HG02884 (cell line): ENCODE data around the gene ABCA5.

Experiments used
- ATAC-seq: cut with Tn5 transposase; IDR thresholded peaks from one replicate; pipeline ENCODE4 v1.9.1; 2021; ENCODE audit warnings: mild to moderate bottlenecking, moderate library complexity; ENCODE audit not compliant: unreplicated experiment

The ABCA5 gene, protein sequence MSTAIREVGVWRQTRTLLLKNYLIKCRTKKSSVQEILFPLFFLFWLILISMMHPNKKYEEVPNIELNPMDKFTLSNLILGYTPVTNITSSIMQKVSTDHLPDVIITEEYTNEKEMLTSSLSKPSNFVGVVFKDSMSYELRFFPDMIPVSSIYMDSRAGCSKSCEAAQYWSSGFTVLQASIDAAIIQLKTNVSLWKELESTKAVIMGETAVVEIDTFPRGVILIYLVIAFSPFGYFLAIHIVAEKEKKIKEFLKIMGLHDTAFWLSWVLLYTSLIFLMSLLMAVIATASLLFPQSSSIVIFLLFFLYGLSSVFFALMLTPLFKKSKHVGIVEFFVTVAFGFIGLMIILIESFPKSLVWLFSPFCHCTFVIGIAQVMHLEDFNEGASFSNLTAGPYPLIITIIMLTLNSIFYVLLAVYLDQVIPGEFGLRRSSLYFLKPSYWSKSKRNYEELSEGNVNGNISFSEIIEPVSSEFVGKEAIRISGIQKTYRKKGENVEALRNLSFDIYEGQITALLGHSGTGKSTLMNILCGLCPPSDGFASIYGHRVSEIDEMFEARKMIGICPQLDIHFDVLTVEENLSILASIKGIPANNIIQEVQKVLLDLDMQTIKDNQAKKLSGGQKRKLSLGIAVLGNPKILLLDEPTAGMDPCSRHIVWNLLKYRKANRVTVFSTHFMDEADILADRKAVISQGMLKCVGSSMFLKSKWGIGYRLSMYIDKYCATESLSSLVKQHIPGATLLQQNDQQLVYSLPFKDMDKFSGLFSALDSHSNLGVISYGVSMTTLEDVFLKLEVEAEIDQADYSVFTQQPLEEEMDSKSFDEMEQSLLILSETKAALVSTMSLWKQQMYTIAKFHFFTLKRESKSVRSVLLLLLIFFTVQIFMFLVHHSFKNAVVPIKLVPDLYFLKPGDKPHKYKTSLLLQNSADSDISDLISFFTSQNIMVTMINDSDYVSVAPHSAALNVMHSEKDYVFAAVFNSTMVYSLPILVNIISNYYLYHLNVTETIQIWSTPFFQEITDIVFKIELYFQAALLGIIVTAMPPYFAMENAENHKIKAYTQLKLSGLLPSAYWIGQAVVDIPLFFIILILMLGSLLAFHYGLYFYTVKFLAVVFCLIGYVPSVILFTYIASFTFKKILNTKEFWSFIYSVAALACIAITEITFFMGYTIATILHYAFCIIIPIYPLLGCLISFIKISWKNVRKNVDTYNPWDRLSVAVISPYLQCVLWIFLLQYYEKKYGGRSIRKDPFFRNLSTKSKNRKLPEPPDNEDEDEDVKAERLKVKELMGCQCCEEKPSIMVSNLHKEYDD (N-terminal part only)

DNA sequence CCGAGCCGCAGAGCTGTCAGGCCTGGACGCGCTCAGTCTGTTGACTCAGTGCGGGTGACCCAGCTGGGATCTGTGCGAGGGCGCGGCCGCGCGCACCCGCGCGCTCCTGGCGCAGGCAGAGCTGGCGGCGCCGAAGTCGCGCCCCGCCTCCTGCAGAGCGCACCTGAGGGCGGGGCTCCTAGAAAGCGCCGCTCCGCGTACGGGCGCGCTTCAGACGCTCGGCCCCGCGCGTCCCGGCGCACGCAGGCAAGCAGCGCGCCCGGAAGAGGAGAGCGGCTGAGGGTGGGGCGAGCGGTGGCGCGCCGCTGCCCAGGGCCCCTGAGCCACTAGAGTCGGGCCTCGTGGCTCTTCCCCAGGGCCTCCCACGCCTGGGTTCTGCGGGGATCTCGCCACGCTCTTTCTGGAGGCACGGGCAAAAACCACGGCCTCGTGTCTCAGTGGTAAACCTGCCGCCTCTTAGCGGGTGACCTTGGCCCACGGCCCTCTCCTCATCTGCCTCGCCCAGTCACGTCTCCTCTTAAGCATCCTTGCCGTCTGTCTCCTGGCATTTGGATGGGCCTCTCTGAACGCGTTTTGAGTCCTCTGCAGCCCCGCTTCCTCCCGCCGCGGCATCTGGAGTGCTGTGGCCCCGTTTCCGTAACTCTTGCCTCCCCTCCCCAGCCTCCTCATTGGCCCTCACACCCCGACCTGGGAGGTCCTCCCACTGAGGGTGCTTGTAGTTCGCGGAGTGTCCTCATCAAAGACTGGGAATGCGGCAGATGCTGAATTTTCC lies at the start of gene ABCA5:
TSS of gene ABCA5 (minus strand) at position 74 of the 772 bp plus-strand sequence. CDS start 12,718 bp downstream, outside the sequence.
- peak; percentile 91 for ATAC-seq

DNA sequence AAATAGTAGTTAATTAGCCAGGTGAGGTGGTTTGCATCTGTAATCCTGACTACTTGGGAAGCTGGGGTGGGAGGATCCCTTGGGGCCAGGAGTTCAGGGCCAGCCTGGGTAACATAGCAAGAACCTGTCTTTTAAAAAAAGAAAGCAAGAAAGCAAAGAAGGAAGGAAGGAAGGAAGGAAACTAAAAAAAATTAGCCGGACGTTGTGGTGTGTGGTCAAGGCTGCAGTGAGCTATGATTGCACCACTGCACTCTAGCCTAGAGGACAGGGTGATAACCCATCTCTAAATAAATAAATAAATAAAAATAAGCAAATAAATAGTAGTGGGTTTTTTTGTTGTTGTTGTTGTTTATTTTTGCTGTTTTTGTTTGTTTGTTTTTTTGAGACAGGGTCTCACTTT lies 48.3 kb upstream of the ABCA5 start:
- no peak for ATAC-seq

DNA sequence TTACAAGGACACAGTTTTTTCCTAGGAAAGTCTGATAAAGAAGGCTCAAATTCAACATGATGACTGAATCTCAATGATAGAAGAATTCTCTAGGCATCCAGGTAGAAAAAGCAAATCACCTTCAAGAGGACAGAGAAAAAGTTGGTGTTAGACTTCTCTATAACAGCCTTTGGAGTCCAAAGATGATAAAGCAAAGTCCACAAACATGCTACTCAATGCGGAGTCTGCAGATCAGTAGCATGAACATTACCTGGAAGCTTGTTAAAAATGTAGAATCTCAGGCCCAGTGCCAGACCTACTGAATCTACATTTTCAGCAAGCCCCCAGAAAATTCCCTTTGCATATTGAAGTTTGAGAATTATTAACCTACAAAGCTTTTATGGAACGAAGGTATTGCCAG lies 46.1 kb upstream of the ABCA5 start:
- no peak for ATAC-seq

DNA sequence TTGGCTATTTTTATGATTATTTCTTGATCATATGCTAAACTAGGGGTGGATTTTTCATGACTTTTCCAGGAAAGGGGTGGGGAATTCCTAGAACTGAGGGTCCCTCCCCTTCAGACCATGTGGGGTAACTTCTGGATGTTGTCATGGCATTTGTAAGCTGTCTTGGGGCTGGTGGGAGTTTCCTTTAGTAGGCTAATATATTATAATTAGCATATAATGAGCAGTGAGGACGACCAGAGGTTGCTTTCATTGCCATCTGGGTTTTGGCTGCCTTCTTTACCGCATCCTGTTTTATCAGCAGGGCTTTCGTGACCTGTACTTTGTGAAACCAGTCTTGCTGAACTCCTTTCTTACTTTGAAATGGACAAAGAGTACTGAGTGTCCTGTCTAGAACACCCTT lies 40.4 kb upstream of the ABCA5 start:
- ATAC-seq = peak; percentile 91

DNA sequence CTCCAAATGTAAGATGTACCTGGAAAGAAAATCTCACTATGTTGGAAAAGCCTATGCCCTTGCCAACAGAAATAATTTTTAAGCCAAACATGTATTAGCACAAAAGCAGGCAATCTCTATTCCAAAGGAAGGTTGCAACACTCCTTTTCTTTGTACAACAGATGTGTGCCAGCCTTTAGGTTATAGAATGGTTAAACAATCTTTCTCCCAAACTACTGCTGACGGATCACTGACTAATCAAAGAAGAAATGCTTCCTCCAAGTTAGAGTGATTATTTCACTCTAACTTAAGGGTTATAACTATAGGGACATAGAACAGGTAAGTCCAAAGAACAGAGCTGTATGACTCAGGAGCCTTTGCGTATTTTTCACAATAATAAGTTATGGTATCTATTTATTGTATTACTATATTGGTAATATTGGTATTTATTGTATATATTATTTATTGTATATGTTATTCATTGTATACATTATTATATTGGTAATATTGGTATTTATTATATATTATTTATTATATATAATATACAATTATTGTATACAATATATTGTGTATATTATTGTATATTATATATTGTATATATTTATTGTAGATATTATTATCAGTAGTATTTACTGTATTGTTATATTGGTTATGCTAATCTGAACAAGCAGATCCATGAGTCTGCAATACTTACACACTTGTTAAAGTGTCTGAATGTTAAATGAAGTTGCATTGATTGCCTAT lies 36.7 kb upstream of the ABCA5 start:
- ATAC-seq = no peak

DNA sequence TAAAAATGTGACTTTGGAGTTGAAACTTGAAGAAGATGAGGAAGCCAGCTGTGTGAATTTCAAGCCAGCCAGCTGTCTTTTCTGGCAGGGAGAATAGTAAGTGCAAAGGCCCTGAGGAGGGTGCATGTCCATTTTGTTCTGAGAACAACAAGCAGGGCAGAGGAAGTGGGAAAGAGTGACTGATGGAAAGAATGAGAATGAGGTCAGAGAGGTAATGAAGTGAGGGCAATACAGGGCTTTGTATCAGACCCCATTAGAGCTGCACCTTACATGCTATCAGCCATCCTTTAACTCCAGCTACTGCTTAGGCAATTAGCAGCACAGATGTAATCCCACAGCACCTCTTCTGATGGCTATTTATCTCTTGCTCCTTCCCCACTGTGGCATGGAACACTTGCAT lies 34.2 kb upstream of the ABCA5 start:
- ATAC-seq = no peak

DNA sequence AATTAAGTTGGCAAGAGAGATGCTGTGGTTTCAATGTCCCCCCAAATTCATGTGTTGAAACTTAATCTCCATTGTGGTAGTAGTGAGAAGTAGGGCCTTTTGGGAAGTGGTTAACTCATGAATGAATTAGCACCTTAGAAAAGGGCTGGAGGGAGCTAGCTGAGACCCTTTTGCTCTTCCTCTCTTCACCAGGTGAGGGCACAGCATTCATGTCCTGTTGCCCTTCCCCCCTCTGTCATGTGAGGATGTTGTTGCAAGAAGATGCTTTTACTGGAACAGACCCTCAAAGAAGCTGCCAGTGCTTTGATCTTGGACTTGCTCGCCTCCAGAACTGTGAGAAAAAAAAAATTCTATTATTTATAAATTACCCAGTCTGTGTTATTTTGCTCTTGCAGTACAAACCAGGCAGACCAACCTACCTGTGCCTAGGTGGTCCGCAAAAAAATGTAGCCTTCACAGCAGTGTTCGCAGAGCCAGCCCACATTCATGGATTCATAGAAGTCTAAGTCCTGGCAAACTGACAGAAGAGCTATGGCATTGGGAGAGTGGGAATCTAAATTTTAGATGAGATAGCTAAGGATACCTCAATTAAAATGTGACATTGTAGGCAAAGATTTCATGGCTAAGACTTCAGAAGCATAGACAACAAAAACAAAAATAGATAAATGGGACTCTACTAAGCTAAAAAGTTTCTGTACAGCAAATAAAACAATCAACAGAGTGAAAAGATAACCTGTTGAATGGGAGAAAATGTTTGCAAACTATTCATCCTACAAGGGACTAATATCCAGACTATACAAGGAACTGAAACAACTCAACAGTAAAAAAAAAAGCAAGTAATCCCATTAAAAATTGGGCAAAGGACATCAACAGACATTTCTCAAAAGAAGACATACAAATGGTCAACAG lies 32.0 kb upstream of the ABCA5 start:
- ATAC-seq = no peak

DNA sequence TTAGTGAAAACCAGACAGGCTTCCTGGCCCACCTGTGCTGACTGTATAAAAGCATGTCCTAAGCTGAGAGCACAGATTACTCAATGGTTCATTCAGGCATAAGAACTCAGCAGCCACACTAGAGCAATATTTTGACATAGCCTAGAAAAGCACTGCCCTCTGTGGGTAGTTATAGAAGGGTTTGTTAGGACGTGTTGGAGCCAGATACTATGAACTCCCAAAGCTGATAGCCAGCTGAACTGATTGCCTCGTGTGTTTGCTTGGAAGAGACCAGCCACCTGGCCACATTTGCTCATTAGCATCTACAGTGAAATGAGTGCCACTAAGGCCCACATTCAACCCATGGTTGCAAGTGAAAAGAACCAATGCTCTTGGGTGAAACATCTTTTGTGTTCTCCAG lies 30.8 kb upstream of the ABCA5 start:
- ATAC-seq = no peak

DNA sequence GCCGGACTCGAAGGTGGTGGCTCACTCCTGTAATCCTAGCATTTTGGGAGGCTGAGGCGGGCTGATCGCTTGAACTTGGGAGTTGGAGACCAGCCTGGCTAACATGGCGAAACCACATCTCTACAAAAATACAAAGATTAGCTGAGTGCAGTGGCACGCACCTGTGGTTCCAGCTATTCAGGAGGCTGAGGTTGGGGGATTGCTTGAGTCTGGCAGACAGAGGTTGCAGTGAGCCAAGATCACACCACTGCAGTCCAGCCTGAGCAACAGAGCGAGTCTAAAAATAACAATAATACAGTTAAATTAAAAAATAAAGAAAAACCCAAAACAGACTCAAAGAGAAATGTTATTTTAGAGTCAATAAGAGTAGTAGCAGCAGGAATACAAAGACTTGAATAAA lies 29.7 kb upstream of the ABCA5 start:
- no peak for ATAC-seq

DNA sequence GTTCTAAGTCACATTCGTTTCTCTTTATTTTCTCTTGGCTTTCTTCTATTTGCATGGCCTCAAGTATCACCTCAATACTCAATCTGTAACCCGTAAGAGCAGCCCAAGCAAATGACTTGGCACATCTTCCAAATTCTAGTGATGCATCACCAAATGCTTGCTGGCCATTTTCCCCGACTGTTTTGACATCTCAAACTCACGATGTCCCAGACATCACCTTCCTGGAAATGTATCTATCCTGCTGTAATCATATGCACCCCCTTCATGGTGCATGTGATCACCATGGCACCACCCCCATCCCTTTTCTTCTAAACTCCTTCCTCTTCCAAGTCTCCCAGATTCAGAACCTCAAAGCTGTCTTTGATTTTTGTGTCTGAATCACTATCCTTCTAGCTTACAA lies 24.0 kb upstream of the ABCA5 start:
- no peak for ATAC-seq

DNA sequence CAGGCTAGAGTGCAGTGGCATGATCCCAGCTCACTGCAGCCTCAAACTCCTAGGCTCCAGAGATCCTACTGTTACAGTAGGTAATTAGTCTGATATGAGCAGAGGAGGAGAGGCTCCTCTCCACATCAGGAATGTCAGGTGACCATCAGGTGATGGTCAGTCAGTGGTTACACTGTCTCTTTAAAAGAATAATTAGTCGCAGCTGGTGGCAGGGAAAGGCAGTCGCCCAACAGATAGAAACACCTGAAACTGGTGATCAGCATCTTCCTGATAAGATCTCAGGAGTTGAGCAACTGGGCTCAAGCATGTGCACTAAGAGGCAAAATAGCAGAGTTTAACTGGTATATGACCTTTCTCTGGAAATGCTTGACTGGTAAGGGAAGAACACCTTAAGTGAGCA lies 21.5 kb upstream of the ABCA5 start:
- no peak for ATAC-seq

DNA sequence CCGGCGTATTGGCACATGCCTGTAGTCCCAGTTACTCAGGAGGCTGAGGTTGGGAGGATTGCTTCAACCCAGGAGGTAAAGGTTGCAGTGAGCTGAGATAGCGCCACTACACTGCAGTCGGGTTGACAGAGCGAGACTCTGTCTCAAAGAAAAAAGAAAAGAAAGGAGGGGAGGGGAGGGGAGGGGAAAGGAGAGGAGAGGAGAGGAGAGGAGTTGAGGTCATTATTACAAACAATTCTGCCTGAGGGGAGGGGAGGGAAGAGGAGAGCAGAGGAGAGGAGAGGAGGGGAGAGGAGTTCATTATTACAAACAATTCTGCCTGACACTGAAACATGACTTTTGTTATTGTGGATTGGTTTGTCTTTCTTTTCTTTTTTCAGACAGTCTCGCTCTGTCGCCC lies 19.8 kb upstream of the ABCA5 start:
- ATAC-seq = no peak

DNA sequence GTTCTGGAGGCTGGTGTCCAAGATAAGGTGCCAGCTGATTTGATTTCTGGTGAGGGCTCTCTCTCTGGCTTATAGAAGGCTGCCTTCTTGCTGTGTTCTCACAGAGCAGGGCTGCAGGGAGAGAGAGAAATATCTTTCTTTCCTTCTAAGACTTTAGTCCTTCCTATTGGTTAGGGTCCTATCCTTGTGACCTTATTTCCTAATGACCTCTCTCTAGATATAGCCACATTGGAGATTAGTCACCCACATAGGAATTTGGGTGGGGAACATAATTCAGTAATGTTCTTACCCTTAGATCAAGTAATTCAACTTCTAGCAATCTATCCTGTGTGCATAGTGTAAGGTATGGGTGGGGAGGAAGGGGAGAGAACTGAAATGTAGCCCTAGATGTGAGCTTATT lies 18.0 kb upstream of the ABCA5 start:
- no peak for ATAC-seq

DNA sequence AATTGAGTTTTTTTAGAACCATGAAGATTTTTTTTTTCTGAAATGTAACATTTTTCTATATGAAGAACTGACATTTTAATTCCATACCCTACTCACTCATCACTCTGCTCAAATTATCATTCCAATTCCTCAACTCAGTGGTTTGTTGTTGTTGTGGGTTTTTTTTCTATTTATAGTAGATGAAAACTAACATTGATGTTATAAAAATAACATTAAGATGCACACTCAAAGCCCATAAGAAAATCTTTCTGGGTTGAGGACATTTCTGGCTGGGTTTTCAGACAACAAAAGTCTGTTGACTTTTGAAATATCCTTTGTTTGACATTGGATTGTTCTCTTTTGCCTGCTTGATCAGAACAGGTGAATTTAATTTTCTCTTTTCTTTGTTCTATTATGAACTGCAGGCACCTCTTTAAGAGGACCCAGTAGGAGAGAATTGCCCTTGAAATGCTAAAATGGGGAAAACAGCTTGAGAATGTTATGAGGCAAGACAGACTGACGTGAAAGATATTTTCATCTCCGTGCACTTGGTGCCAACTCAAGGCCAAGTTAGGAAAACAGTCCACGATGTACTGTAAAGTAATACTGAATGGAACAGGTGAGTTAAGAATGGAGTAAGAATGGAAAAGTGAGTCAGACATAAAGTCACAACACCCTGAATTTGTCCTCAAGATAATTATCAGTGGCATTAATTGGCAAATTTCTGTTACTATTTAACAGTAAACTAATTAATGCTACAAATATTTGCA lies 16.1 kb upstream of the ABCA5 start:
- ATAC-seq = no peak

DNA sequence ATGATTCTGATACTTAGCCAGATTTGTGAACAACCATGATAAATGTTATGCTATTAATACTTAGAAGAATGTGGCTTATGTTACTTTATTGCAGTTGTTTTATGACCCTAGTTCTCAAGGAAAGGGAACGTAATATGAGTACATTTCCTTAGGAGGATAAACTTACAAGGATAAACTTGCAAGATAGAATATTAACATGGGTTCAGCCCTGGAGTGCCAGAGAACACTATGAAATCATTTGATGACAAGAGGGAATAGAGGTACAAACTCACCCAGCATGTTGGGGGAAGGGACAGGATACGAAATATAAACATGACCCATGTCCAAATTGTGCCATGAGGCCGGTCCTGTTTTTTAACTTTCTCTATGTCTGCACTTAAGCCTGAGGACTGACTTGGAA lies 13.0 kb upstream of the ABCA5 start:
- ATAC-seq = no peak

DNA sequence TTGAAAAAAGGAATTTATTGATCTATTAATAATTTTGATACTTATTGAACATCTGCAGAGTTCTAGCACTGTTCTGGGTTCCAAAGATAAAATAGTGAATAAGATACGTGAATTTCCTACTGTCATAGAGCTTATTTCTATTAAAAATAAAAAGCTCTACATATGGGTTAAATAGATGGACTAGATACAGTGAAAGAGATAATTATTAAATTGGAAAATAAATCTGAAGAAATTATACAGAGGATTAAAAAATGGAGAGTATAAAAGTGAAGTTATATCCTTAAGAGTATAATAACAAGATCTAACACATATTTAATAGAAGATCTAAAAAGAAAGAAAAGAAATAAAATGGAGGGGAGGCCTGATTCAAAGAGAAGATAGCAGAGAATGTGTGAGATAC lies 10.1 kb upstream of the ABCA5 start:
- no peak for ATAC-seq

DNA sequence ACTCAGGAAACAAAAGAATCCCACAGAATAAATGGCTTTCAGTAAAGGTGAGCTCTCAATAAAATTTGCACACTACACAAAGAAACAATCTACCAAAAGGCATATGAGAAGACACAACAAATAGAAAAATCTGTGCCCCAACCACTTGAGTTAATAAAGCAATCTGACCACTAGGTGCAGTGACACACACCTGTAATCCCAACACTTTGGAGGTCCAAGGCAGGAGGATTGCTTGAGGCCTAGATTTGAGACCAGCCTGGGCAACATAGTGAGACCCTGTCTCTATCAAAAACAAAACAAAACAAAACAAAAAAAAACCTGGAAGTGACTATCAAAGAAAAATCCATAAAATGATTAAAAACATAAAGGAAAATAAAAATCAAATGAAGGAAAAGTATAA lies 9.6 kb upstream of the ABCA5 start:
- ATAC-seq = no peak

DNA sequence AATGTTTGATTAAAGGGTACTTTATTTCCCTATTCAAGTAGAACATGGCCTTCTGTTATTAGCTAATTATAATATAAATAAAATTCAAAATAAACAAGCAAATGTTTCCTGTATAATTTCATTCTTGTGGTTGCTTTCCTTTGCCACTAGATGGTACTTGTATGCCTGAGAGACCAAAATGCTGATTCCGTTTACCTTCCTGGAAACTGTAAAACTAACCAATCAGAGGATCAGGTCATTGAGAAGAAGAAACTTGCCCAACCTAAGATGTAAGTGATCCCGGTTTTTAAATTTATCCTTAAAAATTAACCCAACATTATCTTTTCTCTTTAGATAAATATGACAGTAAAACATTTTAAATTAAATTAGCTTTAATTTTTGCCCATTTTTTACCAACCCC lies 8.1 kb upstream of the ABCA5 start:
- ATAC-seq = no peak
